GM12878 (cell line): ENCODE data around the gene ARL6. TPM values are rescaled to one million over a fixed set of nuclear protein-coding genes. Genes with fewer than 3 reads are reported as not detected.

Experiments used
- ATAC-seq: fragments of 200-7000 bp; cut with Tn5 transposase; 3 replicates; pipeline ENCODE4 v1.9.1; 2020; ENCODE audit warnings: mild to moderate bottlenecking, moderate library complexity
- BruUV-seq: library from RNA; stranded (reverse); fragments of 400-500 nt; replicated peaks from 2 replicates; lab custom pipeline; 2021; lab: Mats Ljungman, UMichigan
- CTCF ChIA-PET: fragments of 300-600 bp; sonication (Branson Sonifier 250); formaldehyde crosslinking; extraction: SDS; loops from one replicate; lab custom pipeline; 2021; ENCODE audit warnings: inconsistent platforms; lab: Yijun Ruan, JAX
- POLR2A ChIA-PET: fragments of 350-600 bp; formaldehyde crosslinking; extraction: SDS; loops from one replicate; lab custom pipeline; 2021; ENCODE audit warnings: inconsistent platforms; lab: Charles Lee
- RAD21 ChIA-PET: fragments of 300-600 bp; sonication (Branson Sonifier 250); formaldehyde crosslinking; loops from one replicate; lab custom pipeline; 2023; ENCODE audit warnings: antibody characterized with exemption; ENCODE audit not compliant: unreplicated experiment; lab: Charles Lee
- SMC1A ChIA-PET: fragments of 300-600 bp; sonication (Branson Sonifier 250); formaldehyde crosslinking; loops from one replicate; lab custom pipeline; 2023; ENCODE audit not compliant: unreplicated experiment, uncharacterized antibody; lab: Charles Lee
- DNase-seq: peaks from one replicate; pipeline ENCODE4 v3.0.0-alpha.2; 2011; ENCODE audit warnings: low read depth, low spot score
- FAIRE-seq: peaks from 3 replicates; lab custom pipeline; 2011; peaks lifted over from hg19 to GRCh38; lab: Jason Lieb, UNC
- H2AFZ ChIP-seq: 2 replicates; pipeline ENCODE4 v1.6.0; 2011; ENCODE audit warnings: low read depth, low read length, control low read depth; ENCODE audit not compliant: control insufficient read depth
- H3K27ac ChIP-seq: 2 replicates; pipeline ENCODE4 v1.5.1; 2011; ENCODE audit warnings: control low read depth; ENCODE audit not compliant: control insufficient read depth, insufficient read depth
- H3K27me3 ChIP-seq, 2 experiments: replicated peaks in 1 of 2; 2 replicates each; pipeline versions ENCODE4 v1.6.0 to v1.6.1; 2011; ENCODE audit warnings: low read length in 1 of 2; ENCODE audit not compliant: control insufficient read depth in 2 of 2, insufficient read depth in 2 of 2
- H3K36me3 ChIP-seq, 2 experiments: 2 replicates each; pipeline ENCODE4 v1.5.1; 2011; ENCODE audit warnings: low read length in 1 of 2; ENCODE audit not compliant: control insufficient read depth in 2 of 2, insufficient read depth in 2 of 2
- H3K4me1 ChIP-seq: 2 replicates; pipeline ENCODE4 v1.6.1; 2011; ENCODE audit warnings: mild to moderate bottlenecking, low read length, moderate library complexity, mixed read lengths; ENCODE audit not compliant: control insufficient read depth, insufficient read depth
- H3K4me2 ChIP-seq: 2 replicates; pipeline ENCODE4 v1.6.0; 2011; ENCODE audit warnings: control low read depth; ENCODE audit not compliant: control insufficient read depth, insufficient read depth
- H3K4me3 ChIP-seq: fragments of 200-600 bp; sonication (generic); 2 replicates; pipeline ENCODE4 v1.5.1; 2016
- H3K79me2 ChIP-seq: 2 replicates; pipeline ENCODE4 v1.6.0; 2011; ENCODE audit warnings: low read length; ENCODE audit not compliant: control insufficient read depth, insufficient read depth
- H3K9ac ChIP-seq: 2 replicates; pipeline ENCODE4 v1.8.0; 2011; ENCODE audit warnings: low read length, control low read depth, mixed read lengths; ENCODE audit not compliant: control insufficient read depth, insufficient read depth
- H3K9me3 ChIP-seq: replicated peaks from 3 replicates; pipeline ENCODE4 v1.5.1; 2011; ENCODE audit warnings: mild to moderate bottlenecking, low read length; ENCODE audit not compliant: control insufficient read depth, insufficient read depth
- H4K20me1 ChIP-seq: 2 replicates; pipeline ENCODE4 v1.6.0; 2011; ENCODE audit not compliant: control insufficient read depth, insufficient read depth
- DPF2 ChIP-seq: fragments of 450-650 bp; IDR thresholded peaks from 2 replicates; pipeline ENCODE4 v1.6.1; 2017; ENCODE audit warnings: mild to moderate bottlenecking
- HDAC6 ChIP-seq: fragments of 200-600 bp; sonication (generic); IDR thresholded peaks from one replicate; pipeline ENCODE4 v1.8.0; 2017; ENCODE audit warnings: antibody characterized with exemption; ENCODE audit not compliant: unreplicated experiment
- SMAD1 ChIP-seq: fragments of 450-650 bp; IDR thresholded peaks from 2 replicates; pipeline ENCODE4 v1.6.1; 2018; ENCODE audit warnings: mild to moderate bottlenecking, low read depth; ENCODE audit not compliant: partially characterized antibody
- SP1 ChIP-seq: IDR thresholded peaks from one replicate; pipeline ENCODE4 v1.6.1; 2011; ENCODE audit warnings: low read depth, low read length
- SREBF2 ChIP-seq: IDR thresholded peaks from 2 replicates; pipeline ENCODE4 v1.6.1; 2012; ENCODE audit warnings: mild to moderate bottlenecking, low read length
- SUZ12 ChIP-seq: fragments of 200-600 bp; sonication (generic); IDR thresholded peaks from one replicate; pipeline ENCODE4 v1.6.1; 2018; ENCODE audit warnings: antibody characterized with exemption, mild to moderate bottlenecking; ENCODE audit not compliant: unreplicated experiment
- ZNF622 ChIP-seq: fragments of 450-650 bp; IDR thresholded peaks from 2 replicates; pipeline ENCODE4 v1.6.1; 2017; ENCODE audit warnings: mild to moderate bottlenecking, inconsistent platforms
- WGBS: methylation state at CpG from one replicate; pipeline ENCODE4 v1.1.6; 2016; ENCODE audit warnings: low lambda C conversion rate; ENCODE audit not compliant: insufficient replicate concordance, insufficient coverage; ENCODE audit errors: missing lambda C conversion rate; 5-methylcytosine and 5-hydroxymethylcytosine counted together
- in situ Hi-C: fragments of 300-500 bp; cut with MboI; formaldehyde crosslinking; loops from 9 replicates; pipeline ENCODE4 v1.14.3; 2018; ENCODE audit warnings: mixed read lengths
- intact Hi-C: fragments of 100-400 bp; cut with micrococcal nuclease; formaldehyde crosslinking; loops from one replicate; pipeline ENCODE4 v1.14.2; 2022; ENCODE audit not compliant: unreplicated experiment
- polyA plus RNA-seq, 11 experiments: library from polyadenylated mRNA; depleted of rRNA in 4 of 11; unstranded in 6 of 11; stranded (reverse) in 5 of 11; fragments of >200 nt; fragmentation: Nextera tagmentation in 4 of 11; fragmentation: Illumina TruSeq in 1 of 11; extraction: Ambion mirVana in 4 of 11; extraction: Trizol in 1 of 11; gene quantifications; 1 replicate in 1 of 11; 2 replicates in 10 of 11; pipeline versions ENCODE4 v1.2.1 to v1.2.3, GENCODE V29; 2011 to 2016; ENCODE audit warnings: inconsistent platforms in 2 of 11, missing spikeins in 2 of 11, low read depth in 1 of 11
- total RNA-seq, 4 experiments: library from RNA; depleted of rRNA in 3 of 4; stranded (reverse); fragments of >200 nt in 3 of 4; fragmentation: Illumina TruSeq in 1 of 4; extraction: Trizol in 1 of 4; gene quantifications; 2 replicates each; pipeline versions ENCODE4 v1.2.1 to v1.2.3, GENCODE V29; 2013 to 2021
- TF ChIP-seq, protein P1 (sequence below): IDR thresholded peaks from 2 replicates; pipeline ENCODE4 v1.6.1; 2012; ENCODE audit warnings: low read length, inconsistent platforms

The ARL6 gene
- total and polyA plus RNA-seq, 10 of the 15 experiments (the other 5 are each of a cell fraction or from before 2014, with no cell fraction given), result 2.0 to 7.3 (median 4.3) TPM

DNA sequence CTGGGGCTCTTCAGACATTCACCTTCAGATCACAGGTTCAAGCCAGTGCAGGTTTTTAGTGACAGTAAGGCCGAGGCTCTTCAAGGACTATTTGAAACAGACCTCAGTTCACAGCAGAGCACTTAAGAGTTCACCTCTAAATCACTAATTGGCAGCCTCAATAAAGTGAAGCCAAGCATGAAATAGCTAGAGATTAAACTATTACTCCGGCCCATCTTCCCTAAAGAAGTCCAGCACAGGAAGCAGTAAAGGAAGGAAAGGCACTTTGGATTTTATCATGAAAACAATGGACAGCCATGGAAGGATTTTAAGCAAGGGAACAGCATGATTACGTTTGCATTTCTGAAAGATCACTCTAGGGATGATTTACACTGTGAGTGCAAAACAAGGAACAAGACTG, 27.6 kb upstream of the ARL6 start:
- DNase-seq (no peak), ATAC-seq (no peak), FAIRE-seq (no peak)
- no peaks in the 10 kb centered on the region for H4K20me1 ChIP-seq
- POLR2A ChIA-PET, result no interaction called here
- intact Hi-C loops, result no loop called here
- in situ Hi-C loops, result no loop called here
- no peaks in the 10 kb centered on the region for H3K9me3 ChIP-seq
- WGBS, result 0% methylated on average over 3 of the region's 3 CpGs
- H3K27ac ChIP-seq, result no peak overlapping the region
- no peaks in the 10 kb centered on the region for H3K4me1 ChIP-seq
- H2AFZ ChIP-seq, result no peak overlapping the region
- RAD21 ChIA-PET, result no interaction called here
- H3K79me2 ChIP-seq, result no peaks in the 10 kb centered on the region
- TF ChIP-seq DPF2 (no peak), HDAC6 (no peak)
- TF ChIP-seq, protein P1, sequence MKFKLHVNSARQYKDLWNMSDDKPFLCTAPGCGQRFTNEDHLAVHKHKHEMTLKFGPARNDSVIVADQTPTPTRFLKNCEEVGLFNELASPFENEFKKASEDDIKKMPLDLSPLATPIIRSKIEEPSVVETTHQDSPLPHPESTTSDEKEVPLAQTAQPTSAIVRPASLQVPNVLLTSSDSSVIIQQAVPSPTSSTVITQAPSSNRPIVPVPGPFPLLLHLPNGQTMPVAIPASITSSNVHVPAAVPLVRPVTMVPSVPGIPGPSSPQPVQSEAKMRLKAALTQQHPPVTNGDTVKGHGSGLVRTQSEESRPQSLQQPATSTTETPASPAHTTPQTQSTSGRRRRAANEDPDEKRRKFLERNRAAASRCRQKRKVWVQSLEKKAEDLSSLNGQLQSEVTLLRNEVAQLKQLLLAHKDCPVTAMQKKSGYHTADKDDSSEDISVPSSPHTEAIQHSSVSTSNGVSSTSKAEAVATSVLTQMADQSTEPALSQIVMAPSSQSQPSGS, result no peak
- no peaks in the 10 kb centered on the region for H3K36me3 ChIP-seq
- H3K9ac ChIP-seq, result no peak overlapping the region
- BruUV-seq, result no TSS peak
- H3K27me3 ChIP-seq, result no peaks in the 10 kb centered on the region
- SMC1A ChIA-PET, result interaction anchor here (0.6 to 1.2 kb wide), 2 partner anchors 18 to 402 kb away, joined by 3 read pairs; no protein-coding TSS in a partner anchor
- H3K4me3 ChIP-seq, result no peak overlapping the region
- H3K4me2 ChIP-seq, result no peak overlapping the region
- CTCF ChIA-PET, result interaction anchor here (1.0 kb wide), 1 partner anchor 17 kb away, joined by 3 read pairs; no protein-coding TSS in a partner anchor

DNA sequence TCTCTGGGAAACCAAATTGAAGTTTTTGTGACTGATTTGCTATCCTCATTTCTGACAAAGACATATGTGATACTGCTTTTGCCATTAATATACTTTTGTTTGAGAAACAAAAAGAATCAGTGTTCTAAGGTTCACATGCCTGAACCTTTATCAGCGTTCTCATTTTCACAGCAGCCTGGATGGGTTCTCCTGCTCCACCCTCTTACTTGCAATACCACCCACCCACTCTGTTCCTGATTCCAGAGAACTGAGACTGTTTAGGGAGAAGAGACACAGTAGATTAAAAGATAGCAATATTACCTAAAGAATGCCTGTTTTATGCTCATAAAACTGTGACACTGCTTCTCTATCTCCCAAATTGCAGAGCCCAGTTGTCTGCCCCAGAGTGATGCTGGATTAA, 25.8 kb upstream of the ARL6 start:
- FAIRE-seq, result no peak
- no peaks in the 10 kb centered on the region for H3K36me3 ChIP-seq
- SMC1A ChIA-PET, result interaction anchor here (1.5 kb wide), 1 partner anchor 13 kb away, joined by 3 read pairs; no protein-coding TSS in a partner anchor
- no TSS peak for BruUV-seq
- 0% methylated on average over 1 of the region's 1 CpG for WGBS
- no peaks in the 10 kb centered on the region for H3K27me3 ChIP-seq
- H3K4me2 ChIP-seq, result no peak overlapping the region
- TF ChIP-seq SMAD1 (no peak), ZNF622 (no peak), SREBF2 (no peak), HDAC6 (no peak), SUZ12 (no peak), SP1 (no peak)
- TF ChIP-seq, all 136 proteins: peak for 0
- intact Hi-C loops, result no loop called here
- in situ Hi-C loops, result no loop called here
- no peak overlapping the region for H3K27ac ChIP-seq
- ChIA-PET RAD21 (no interaction called here), POLR2A (no interaction called here), CTCF (no interaction called here)
- ATAC-seq (no peak), DNase-seq (no peak)
- H3K79me2 ChIP-seq, result no peaks in the 10 kb centered on the region
- no peaks in the 10 kb centered on the region for H3K4me1 ChIP-seq
- no peaks in the 10 kb centered on the region for H4K20me1 ChIP-seq
- no peaks in the 10 kb centered on the region for H3K9me3 ChIP-seq
- H3K9ac ChIP-seq, result no peak overlapping the region
- no peak overlapping the region for H3K4me3 ChIP-seq
- H2AFZ ChIP-seq, result no peak overlapping the region
